ENCODE results near the gene PPT1. TPM values are rescaled to one million over a fixed set of nuclear protein-coding genes. Genes with fewer than 3 reads are reported as not detected.

PPT1 gene
- total RNA-seq: 10 to 100 TPM in 4 of 5 donors, 1 to 10 TPM in 1; 3.5 to 79.9 (median 39.6) TPM
- 10 to 100 TPM; 19.7 to 34.6 (median 32.1) TPM for polyA plus RNA-seq
- long read RNA-seq, donor 1, full-length matches to known transcripts: 9 of 9 reads
- long read RNA-seq, donor 1, partial matches to known transcripts: 0 of 9 reads
- long read RNA-seq, donor 1, other reads (novel, unspliced or antisense): 0 of 9 reads
- long read RNA-seq, donor 2, full-length matches to known transcripts: 19 of 97 reads
- long read RNA-seq, donor 2, partial matches to known transcripts: 35 of 97 reads
- long read RNA-seq, donor 2, other reads (novel, unspliced or antisense): 43 of 97 reads
- long read RNA-seq, donor 3, full-length matches to known transcripts: 14 of 14 reads
- long read RNA-seq, donor 3, partial matches to known transcripts: 0 of 14 reads
- long read RNA-seq, donor 3, other reads (novel, unspliced or antisense): 0 of 14 reads
- long read RNA-seq, donor 4, full-length matches to known transcripts: 2 of 2 reads
- long read RNA-seq, donor 4, partial matches to known transcripts: 0 of 2 reads
- long read RNA-seq, donor 4, other reads (novel, unspliced or antisense): 0 of 2 reads
- long read RNA-seq, donor 5, full-length matches to known transcripts: 17 of 17 reads
- long read RNA-seq, donor 5, partial matches to known transcripts: 0 of 17 reads
- long read RNA-seq, donor 5, other reads (novel, unspliced or antisense): 0 of 17 reads
- long read RNA-seq, donor 6: 0 reads
- long read RNA-seq, donor 7, full-length matches to known transcripts: 25 of 25 reads
- long read RNA-seq, donor 7, partial matches to known transcripts: 0 of 25 reads
- long read RNA-seq, donor 7, other reads (novel, unspliced or antisense): 0 of 25 reads
- long read RNA-seq, donor 8, full-length matches to known transcripts: 11 of 36 reads
- long read RNA-seq, donor 8, partial matches to known transcripts: 8 of 36 reads
- long read RNA-seq, donor 8, other reads (novel, unspliced or antisense): 17 of 36 reads
- long read RNA-seq, donor 9, full-length matches to known transcripts: 17 of 44 reads
- long read RNA-seq, donor 9, partial matches to known transcripts: 22 of 44 reads
- long read RNA-seq, donor 9, other reads (novel, unspliced or antisense): 5 of 44 reads
- long read RNA-seq, donor 10, full-length matches to known transcripts: 7 of 7 reads
- long read RNA-seq, donor 10, partial matches to known transcripts: 0 of 7 reads
- long read RNA-seq, donor 10, other reads (novel, unspliced or antisense): 0 of 7 reads

DNA sequence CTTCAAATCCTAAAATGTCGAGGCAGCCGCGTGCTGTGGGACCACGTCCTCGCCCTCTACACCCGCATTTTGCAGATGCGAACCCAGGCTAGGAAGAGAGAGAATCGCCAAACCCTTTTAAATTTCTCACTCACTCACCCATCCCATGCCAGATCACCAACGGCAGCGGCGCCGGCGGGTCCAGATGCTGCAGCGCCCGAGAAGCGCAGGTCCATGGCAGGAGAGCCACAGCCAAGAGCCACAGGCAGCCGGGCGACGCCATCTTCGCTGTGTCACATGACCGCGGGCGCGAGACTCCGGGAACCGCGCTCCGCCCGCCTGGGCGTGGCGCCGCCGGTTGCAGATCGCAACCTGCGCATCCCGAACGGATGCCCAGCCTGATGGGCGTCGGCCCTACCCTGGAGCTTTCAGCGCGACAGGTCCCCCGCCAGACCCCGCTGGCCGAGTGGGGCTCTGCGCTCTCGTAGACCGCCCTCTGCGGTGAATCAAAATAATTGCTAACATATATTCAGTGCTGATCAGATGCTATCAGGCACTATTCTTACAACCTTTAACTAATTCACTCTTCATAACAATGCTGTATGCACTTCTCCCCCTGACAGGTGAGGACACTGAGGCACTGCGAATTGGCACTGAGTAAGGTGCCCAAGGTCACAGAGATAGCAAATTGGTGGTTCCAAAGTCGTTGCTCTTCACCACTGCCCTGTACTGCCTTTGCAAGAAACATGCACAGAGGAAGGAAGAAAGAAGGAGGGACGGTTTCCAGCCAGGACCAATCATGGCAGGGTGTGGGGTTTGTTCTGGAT lies at the start of gene PPT1:
TSS of gene PPT1 (minus strand) at position 276 of the 806 bp plus-strand sequence. CDS start at position 262, 14 bp downstream.
- H3K27ac ChIP-seq: peak within 1 kb of the TSS in 4 of 5 donors; percentile 48 to 72 (median 66)
- intact Hi-C loops (cut with DNase I; ENCODE audit: low total_unique reads): no loop called here
- peaks cover 0 to 8% (median 2%) of the 10 kb centered on the region in 4 donors for H3K36me3 ChIP-seq
- peak; percentile 79 to 93 for DNase-seq
- TF ChIP-seq, protein P1, sequence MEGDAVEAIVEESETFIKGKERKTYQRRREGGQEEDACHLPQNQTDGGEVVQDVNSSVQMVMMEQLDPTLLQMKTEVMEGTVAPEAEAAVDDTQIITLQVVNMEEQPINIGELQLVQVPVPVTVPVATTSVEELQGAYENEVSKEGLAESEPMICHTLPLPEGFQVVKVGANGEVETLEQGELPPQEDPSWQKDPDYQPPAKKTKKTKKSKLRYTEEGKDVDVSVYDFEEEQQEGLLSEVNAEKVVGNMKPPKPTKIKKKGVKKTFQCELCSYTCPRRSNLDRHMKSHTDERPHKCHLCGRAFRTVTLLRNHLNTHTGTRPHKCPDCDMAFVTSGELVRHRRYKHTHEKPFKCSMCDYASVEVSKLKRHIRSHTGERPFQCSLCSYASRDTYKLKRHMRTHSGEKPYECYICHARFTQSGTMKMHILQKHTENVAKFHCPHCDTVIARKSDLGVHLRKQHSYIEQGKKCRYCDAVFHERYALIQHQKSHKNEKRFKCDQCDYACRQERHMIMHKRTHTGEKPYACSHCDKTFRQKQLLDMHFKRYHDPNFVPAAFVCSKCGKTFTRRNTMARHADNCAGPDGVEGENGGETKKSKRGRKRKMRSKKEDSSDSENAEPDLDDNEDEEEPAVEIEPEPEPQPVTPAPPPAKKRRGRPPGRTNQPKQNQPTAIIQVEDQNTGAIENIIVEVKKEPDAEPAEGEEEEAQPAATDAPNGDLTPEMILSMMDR (IDR thresholded peaks at IDR 0.05): no peak
- TF ChIP-seq POLR2A (IDR thresholded peaks at IDR 0.05): no peak
- TF ChIP-seq EP300 (IDR thresholded peaks at IDR 0.05): no peak
- peak; percentile 56 to 73 (median 69) for TF ChIP-seq POLR2AphosphoS5 (IDR thresholded peaks at IDR 0.05)
- no peaks in the 10 kb centered on the region for H3K9me3 ChIP-seq
- peak within 1 kb of the TSS; percentile 51 to 77 (median 62) for H3K4me3 ChIP-seq
- WGBS, 5 donors: 0 to 1% (median 1%) methylated on average over 22 to 51 of the region's 51 CpGs
- H3K27me3 ChIP-seq: peaks cover 0 to 9% (median 0%) of the 10 kb centered on the region in 3 donors
- H3K4me1 ChIP-seq: peaks cover 6 to 35% (median 19%) of the 10 kb centered on the region in 4 donors

DNA sequence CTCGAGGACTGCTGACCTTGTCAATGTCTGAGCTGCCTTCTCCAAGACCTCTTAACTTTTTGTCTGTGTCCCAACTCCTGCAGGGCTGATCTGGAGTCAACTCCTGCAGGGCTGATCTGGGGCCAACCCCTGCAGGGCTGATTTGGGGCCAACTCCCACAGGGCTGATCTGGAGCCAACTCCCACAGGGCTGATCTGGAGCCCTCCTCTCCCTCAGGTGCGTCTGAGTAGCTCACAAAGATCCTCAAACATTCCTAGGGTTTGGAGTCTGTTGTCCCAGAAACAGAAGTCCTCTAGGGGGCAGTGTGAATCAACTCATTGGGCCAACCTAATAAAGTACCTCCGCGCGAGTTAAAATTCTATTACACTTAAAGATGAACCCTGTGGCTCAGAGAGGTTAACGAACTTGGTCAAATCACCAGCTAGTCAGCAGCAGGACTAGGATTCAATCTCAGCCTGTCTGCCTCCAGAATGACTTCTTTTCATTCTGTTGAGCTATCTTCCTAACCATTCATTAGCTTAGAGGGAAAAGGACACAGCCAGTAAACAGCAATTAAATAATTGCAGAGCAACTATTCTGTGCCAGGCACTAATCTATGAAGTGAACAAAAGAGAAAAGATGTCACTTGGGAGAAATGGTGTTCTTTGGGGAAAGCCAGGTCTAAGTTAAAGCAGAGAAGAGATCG lies 47.0 kb upstream of the PPT1 start:
- no peak for TF ChIP-seq POLR2AphosphoS5 (IDR thresholded peaks at IDR 0.05)
- no peak for TF ChIP-seq EP300 (IDR thresholded peaks at IDR 0.05)
- TF ChIP-seq, protein P1 (IDR thresholded peaks at IDR 0.05): peak in 5 of 7 experiments; percentile 62 to 74 (median 72)
- no peaks in the 10 kb centered on the region for H3K9me3 ChIP-seq
- H3K36me3 ChIP-seq: no peaks in the 10 kb centered on the region
- peak; percentile 54 to 88 for DNase-seq
- H3K27ac ChIP-seq: no peak overlapping the region
- WGBS, 5 donors: 12 to 18% (median 15%) methylated on average over 7 of the region's 7 CpGs
- intact Hi-C loops (cut with DNase I; ENCODE audit: low total_unique reads): loop anchor here (10.0 kb wide), 2 partner anchors 191 to 261 kb away; no protein-coding TSS in a partner anchor
- peaks cover 0 to 6% (median 2%) of the 10 kb centered on the region in 4 donors for H3K4me1 ChIP-seq
- H3K27me3 ChIP-seq: peaks cover 0 to 23% (median 0%) of the 10 kb centered on the region in 3 donors
- H3K4me3 ChIP-seq: no peak overlapping the region

DNA sequence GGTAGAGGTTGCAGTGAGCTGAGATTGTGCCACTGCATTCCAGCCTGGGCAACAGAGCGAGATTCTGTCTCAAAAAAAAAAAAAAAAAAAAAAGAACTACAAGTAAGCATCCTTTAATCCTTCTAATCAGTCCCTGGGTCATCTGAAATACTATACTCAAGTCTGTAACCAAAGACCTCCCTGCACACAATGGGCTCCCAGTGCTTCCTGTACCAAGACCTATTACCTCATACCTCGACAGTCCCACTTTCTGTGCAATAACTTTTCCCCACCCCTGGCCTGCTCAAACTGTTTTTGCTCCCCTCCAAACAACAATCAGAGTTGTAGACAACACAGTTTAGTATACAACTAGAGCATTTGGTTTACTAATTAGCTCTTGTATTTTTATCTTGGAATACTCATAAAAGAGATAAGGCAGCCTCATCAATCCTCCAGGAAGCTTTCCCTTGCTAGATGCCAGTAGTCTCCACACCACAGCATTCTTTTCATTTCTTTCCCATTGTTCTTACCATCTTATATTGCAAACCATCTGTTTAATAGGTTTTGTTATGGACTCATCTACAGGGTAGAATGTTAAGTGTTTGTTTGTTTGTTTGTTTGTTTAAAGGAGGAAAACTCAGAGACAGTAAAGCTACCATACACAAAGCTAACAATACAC lies 45.0 kb upstream of the PPT1 start:
- intact Hi-C loops (cut with DNase I; ENCODE audit: low total_unique reads): loop anchor here (10.0 kb wide), 2 partner anchors 193 to 263 kb away; no protein-coding TSS in a partner anchor
- 38 to 72% (median 61%) methylated on average over 1 to 2 of the region's 2 CpGs for WGBS, 5 donors
- no peak for DNase-seq
- no peaks in the 10 kb centered on the region for H3K9me3 ChIP-seq
- H3K4me1 ChIP-seq: peaks cover 0 to 6% (median 2%) of the 10 kb centered on the region in 4 donors
- H3K36me3 ChIP-seq: no peaks in the 10 kb centered on the region
- H3K27ac ChIP-seq: no peak overlapping the region
- TF ChIP-seq EP300 (IDR thresholded peaks at IDR 0.05): no peak
- H3K4me3 ChIP-seq: no peak overlapping the region
- H3K27me3 ChIP-seq: peaks cover 0 to 24% (median 0%) of the 10 kb centered on the region in 3 donors

All from stomach (tissue), 19 donors.